Fibroblast of skin of left quadriceps (primary cell): ENCODE data around the gene LRRC63.

ENCODE experiments used
- DNase-seq, 2 experiments: peaks; one replicate each; pipeline ENCODE4 v3.0.0-alpha.2; 2013; ENCODE audit warnings: low read depth in 2 of 2

LRRC63 gene

GRCh38 chr13:46310066-46310465 lies 98.3 kb downstream of the LRRC63 start:
- no peak for DNase-seq

DNA sequence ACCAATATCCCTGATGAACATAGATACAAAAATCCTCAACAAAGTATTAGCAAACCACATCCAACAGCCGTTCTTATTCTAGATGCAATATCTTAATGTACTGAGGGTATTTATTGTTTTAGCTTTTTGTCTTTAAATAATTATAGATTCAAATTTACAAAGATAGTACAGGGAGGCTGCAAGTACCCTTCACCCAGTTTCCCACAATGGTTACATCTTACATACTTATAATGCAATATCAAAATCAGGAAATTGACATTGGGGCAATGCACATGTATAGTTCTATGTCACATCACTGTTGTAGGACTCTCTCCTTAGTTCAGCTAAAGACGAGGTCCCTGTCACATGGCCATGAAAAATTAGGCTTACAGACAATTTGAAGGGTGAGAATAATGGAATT lies 99.5 kb downstream of the LRRC63 start:
- no peak for DNase-seq

GRCh38 chr13:46313024-46313423 lies 101.3 kb downstream of the LRRC63 start:
- no peak for DNase-seq

GRCh38 chr13:46313432-46314257 lies 101.9 kb downstream of the LRRC63 start:
- DNase-seq, result no peak

- DNase-seq, result no peak
Measured at GRCh38 chr13:46314587-46314986, 102.9 kb downstream of the LRRC63 start.

- DNase-seq, result no peak
Measured at GRCh38 chr13:46315036-46315435, 103.3 kb downstream of the LRRC63 start.

DNA sequence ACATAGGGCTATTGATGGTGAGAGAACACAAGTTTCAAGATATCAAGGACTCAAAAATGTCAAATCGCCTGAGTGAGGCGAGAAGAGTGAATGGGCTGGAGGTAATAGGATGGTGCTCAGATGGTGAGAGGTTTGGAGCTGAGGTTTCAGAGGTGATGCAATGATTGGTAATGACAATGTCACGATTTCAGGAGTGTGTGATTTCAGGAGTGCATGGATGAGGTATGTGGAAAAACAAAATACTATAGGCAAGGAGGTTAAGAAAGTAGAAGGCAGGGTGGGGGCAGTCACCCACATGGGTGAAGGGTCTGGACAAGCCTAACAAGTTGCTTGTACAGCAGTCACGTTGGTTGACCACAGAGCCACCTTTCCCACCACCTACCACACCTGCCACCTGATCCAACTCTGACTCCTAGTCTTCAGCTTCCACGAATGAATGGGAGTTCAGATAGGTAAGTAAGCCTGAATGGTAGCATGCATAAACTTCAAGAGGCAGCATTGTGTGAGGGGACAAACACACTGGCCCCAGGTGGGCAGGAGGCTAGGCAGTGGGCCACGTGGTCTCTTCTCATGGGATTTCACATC lies 103.9 kb downstream of the LRRC63 start:
- DNase-seq, result no peak

DNA sequence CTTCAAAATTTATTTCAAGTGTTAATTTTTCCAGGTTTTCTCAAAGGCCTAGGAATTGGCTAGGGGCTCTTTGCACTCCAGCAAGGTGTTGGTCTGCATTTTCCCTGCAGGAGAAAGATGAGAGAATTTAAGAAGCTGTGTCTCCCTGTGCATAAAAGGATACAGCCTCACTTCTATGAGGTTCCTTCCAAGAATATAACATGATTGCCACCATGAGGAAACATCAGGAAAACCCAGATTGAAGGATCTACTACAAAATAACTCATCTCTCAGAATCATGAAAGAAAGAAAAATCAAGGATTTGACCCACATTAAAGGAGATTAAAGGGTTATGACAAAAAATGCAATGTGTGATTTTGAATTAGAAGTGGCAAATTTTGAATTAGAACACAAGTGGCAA lies 105.4 kb downstream of the LRRC63 start:
- no peak for DNase-seq

DNA sequence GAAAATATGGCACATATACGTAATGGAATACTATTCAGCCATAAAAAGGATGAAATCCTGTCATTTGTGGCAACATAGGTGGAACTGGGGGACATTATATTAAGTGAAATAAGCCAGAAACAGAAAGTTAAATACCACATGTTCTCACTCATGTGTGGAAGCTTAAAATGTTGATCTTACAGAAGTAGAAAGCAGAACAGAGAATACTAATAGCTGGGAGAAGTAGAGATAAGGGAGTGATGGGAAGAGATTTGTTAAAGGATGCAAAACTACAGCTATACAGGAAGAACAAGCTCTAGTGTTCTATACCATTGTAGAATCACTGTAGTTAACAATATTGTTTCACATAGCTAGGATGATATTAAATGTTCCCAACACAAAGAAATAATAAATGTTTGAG lies 107.3 kb downstream of the LRRC63 start:
- DNase-seq, result no peak

- DNase-seq, result no peak
Measured at GRCh38 chr13:46320406-46320805, 108.7 kb downstream of the LRRC63 start.

- DNase-seq, result no peak
Measured at GRCh38 chr13:46320821-46321220, 109.1 kb downstream of the LRRC63 start.

- peak; percentile 40 to 53 for DNase-seq
Measured at GRCh38 chr13:46321494-46322225, 109.9 kb downstream of the LRRC63 start.

DNA sequence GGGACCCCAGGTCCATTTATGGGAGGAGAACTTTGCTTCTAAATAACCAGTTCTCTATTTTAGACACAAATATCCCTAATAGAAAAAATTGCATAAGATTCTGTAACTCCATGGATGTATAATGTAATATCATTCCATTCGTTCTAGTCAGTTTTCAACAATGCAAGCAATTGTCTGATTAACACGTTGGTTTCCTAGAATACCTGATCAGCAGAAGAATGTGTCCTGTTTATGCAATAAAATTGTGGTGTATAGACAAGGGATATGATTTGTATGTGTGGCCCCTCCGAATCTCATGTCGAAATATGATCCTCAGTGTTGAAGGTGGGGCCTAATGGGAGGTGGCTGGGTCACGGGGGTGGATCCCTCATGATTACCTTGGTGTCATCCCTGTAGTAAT lies 113.2 kb downstream of the LRRC63 start:
- peak; percentile 48 to 51 for DNase-seq
